ENCODE results near the gene MCTP2.
"Not testable (repeated sequence)": the region's sequence is repeated elsewhere in the genome, so short reads cannot be mapped to it uniquely, and the experiment has no call there.

Gene MCTP2

DNA sequence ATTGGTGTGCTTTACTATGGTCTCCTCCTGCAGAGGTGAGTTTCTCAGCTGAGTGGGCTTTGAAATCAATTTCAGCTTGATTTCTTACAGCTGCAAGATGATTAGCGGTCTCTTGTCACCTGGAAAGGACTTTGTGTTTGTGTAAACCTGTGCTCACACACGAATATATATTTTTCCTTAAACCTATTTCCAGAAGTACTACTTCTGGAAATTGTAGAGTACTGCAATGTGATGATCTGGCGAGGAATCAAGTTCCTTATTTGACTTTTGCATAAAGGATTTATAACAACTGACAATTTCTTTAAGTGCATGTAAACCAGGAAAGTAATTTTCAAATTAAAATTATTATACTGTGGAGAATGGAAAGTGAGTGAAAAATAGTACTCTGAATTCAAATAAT, 2.1 kb downstream of the MCTP2 start:
- no peak for FAIRE-seq

DNA sequence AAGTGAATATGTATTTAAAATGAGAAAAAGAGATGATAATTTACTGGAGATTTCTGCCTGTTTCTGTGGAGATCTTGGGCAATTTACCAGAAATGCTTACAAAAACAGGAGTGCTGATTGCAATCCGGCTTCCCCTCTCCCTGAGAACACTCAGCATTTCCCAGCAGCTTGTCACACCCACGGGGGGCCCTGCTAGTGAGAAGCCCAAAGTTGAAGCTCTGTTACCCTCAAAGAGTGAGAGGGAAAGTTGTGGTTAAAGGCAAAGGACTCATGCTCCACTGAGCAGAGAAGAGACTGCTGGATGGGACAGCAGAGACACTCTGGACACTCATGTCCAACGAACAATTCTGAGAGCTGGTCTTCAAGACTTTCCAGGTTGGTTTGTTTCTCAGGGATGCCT, 2.9 kb downstream of the MCTP2 start:
- DNase-seq (ENCODE audit: extremely low spot score, insufficient read length, low read depth) = no peak
- peak; percentile 82 for FAIRE-seq

More for the DNA sequence above, 2.1 kb downstream of the MCTP2 start:
- no peak for DNase-seq (ENCODE audit: extremely low spot score, insufficient read length, low read depth)

DNA sequence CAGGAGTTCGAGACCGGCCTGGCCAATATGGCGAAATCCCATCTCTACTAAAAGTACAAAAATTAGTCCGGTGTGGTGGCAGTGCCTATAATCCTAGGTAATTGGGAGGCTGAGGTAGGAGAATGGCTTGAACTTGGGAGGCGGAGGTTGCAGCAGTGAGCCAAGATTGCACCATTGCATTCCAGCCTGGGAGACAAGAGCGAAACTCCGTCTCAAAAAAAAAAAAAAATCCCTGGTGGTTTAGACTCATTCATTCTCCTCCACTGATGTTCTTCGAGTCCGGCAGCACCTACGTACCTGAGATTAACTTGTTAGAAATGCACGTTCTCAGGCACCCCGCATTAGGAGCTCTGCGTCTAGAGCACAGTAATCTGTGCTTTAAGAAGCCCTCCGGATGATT, 3.7 kb downstream of the MCTP2 start:
- DNase-seq (ENCODE audit: extremely low spot score, insufficient read length, low read depth) (no peak), FAIRE-seq (no peak)

DNA sequence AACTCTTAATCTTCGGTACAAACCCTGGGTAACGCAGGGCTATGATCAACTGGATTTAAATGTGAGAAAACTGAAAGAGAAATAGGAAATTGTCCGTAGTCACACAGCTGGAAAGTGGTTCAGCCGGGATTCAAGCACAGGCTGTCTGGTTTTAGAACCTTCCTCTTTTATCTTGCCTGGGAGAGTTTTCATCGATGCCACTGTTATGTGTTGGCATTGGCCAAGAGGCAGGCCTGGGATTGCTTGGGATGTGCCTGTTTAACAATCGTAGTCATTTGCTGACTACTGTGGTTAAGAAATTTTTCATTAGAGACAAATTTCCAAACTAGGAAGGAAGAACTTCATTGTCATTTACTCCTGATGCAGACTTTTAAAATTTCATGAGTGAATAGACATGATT, 4.3 kb downstream of the MCTP2 start:
- FAIRE-seq = no peak
- no peak for DNase-seq (ENCODE audit: extremely low spot score, insufficient read length, low read depth)

DNA sequence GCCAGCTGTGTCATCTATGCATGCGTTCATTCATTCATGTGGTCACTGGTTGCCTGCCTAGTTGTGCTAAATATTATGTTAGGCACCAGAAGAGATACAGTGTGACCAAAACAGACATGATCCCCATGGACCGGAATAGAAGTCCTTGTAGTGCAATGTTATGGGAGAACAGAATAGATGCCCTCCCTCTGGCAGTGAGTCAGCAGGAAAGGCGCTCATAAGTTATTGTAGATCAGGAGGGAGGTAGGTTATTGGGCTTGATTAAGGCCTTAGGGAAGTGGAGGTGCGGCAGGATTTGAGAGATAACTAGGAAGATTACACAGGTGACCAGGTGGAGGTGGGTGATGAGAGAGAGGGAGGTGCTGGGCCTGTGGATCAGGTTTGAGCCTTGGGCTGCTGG, 5.2 kb downstream of the MCTP2 start:
- FAIRE-seq (no peak), DNase-seq (ENCODE audit: extremely low spot score, insufficient read length, low read depth) (no peak)

DNA sequence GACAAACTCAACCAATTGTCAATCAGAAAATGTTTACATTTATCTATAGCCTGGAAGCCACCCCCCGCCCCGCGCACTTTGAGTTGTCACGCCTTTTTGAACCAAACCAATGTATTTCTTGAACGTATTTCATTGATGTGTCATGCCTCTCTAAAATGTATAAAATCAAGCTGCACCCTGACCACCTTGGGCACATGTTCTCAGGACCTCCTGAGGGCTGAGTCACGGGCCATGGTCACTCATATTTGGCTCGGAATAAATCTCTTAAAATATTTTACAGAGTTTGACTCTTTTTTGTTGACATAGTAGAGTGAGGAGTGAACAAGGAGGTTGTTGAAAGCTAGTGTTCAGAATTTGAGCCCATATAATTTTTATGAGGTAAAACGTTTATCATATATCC, 6.5 kb downstream of the MCTP2 start:
- FAIRE-seq = no peak
- no peak for DNase-seq (ENCODE audit: extremely low spot score, insufficient read length, low read depth)

DNA sequence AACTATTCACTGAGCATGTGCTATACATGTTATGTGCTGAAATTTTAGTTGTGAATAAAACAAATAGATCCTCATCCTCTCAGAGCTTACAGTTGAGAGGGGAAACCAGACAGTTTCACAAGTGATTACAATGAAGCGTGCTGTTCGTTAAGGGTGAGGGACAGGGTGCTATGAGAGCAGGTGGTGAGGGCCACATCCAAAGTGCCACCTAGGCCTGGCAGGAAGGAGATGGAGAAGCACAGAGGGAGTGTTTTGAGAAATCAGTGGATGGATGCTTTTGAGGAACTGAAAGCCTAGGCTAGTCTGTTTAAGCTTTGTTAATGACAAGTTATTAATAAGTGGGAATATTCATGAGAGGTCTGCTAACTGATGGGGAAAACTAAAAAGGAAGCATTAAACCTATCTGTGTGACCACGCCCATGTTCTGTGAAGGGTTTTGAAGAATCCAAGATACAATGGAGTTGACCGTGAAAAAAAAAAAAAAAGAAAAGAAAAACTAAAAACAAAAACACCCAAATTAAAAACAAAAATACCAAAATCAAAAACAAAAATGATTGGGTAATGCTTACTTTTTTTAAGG, 7.3 kb downstream of the MCTP2 start:
- FAIRE-seq = peak; percentile 87
- DNase-seq (ENCODE audit: extremely low spot score, insufficient read length, low read depth) = no peak

DNA sequence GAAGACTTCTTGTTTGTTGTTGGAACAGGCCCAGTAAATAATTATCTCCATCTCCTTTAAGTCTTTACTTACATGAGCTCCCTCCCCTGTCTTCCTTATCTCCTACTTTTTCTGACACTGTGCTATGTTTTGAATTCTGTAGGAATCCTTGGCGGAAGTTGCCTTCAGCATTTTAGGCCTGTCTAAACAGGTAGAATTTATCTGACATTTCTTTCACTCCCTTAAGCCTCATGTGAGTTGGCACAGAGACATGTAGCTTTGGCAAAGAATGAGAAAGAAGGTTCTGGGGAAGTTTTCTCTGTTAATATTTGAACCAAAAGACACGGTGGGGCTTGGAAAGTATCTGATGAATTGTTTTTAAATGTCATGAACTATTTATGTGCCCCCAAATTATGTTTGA, 8.1 kb downstream of the MCTP2 start:
- FAIRE-seq (no peak), DNase-seq (ENCODE audit: extremely low spot score, insufficient read length, low read depth) (no peak)

DNA sequence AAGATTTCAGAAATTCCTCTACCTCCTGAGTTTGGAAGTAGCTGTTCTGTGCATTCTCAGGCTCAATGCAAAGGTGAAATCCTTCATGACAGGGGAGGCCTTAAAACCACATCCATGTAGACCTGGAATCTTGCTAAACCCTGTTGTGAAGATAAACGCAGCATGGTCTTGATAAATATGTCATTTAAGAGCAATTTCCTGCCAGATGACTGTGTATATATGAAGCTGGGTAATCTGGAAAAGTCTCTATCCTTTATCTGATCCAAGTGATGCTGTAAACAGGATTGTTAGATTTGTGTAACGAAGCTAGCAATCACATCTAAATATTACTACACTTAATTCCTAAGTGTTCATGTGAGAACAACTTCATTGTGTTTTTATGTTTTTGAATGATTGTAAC, 9.1 kb downstream of the MCTP2 start:
- no peak for FAIRE-seq
- no peak for DNase-seq (ENCODE audit: extremely low spot score, insufficient read length, low read depth)

DNA sequence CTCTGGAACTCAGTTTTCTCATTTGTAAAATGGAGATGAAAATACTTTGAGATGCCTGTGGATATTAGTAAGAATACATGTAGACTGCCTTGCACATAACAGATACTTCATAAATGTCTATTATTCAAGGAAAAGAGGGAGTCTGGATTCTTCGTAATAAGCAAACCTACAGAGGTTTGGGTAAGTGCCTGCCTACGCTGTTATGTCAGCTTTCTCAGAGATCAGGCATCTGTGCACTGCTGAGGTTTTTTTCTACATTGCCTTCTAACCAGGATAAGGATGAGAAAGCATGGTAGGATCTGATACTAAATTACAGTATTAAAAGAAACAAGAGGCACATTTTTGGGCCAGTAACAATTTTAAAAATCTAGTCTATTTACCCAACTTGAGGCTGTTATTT, 10.9 kb downstream of the MCTP2 start:
- FAIRE-seq (no peak), DNase-seq (ENCODE audit: extremely low spot score, insufficient read length, low read depth) (no peak)

DNA sequence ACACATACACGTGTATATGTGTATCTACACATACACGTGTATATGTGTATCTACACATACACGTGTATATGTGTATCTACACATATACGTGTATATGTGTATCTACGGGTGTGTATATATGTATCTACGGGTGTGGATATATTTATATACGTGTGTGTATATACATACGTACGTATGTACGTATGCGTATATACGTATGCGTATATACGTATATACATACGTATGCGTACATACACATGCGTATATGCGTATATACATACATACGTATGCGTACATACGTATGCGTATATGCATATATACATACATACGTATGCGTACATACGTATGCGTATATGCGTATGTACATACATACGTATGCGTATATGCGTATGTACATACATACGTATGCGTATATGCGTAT, 11.6 kb downstream of the MCTP2 start:
- FAIRE-seq = not testable (repeated sequence)

DNA sequence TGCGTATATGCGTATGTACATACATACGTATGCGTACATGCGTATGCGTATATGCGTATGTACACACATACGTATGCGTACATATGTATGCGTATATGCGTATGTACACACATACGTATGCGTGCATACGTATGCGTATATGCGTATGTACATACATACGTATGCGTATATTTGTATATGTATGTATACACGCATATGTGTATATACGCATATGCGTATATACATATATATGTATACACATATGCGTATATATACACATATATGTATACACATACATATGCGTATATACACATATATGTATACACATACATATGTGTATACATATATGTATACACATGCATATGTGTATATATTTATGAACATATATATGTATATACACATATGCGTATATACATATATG, 12.1 kb downstream of the MCTP2 start:
- FAIRE-seq = no peak
- no peak for DNase-seq (ENCODE audit: extremely low spot score, insufficient read length, low read depth)

More for the DNA sequence above, 11.6 kb downstream of the MCTP2 start:
- DNase-seq (ENCODE audit: extremely low spot score, insufficient read length, low read depth) = not testable (repeated sequence)

DNA sequence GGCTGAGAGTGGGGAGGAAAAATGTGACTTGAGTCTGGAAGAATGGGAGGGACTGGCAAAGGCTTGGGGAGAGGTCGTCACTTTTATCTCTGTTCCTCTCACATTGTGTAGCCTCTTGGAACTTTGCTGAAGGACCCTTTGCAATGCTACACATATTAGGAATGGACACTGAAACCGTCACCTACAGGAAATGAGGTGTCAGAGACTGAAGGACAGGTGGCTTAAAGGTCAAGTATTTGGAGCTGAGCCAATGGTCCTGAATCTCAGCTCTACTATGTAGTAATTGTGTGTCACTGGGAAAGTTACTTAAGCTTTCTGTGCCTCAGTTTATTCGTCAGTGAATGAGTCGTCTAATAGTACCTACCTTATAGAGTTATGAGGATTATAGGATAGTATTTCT, 14.7 kb downstream of the MCTP2 start:
- FAIRE-seq (peak; percentile 44), DNase-seq (ENCODE audit: extremely low spot score, insufficient read length, low read depth) (no peak)

DNA sequence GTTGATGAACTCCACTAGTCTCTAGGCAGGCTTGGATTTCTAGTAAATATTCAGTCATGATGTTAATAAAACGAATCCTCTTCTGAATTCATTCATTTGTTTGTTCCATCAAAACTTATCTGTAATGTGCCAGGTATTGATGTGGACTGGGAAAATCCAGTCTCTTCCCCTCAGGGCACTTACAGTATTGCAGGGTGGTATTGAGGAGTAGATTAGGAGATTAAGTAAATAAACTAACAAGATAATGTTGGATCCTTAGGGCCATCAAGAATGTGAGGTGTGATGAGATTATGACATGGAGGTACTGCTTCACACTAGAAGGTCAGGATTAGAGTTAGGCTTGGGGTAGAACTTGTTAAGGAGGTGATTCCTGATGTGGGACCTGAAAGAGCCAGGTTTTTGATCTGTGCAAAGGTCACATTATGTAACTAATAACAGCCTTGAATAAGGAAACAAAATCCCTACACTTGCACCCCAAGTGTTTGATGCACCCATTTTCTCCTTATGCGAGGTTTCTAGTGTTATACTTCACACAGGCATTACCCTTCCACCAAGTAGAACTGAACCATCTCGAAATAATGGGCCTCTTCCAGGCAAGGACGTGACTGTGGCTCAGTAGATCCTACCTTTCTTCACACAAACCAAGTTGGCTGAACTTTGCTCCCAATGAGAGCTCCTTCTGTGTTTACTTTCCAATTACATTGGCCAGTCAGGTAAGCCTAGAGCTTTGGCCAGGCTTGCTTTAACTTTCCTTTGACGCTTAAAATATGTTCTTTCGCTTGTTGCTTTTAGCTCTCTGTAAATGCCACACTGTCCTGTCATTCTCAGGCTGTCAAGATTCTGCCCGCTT, 16.7 kb downstream of the MCTP2 start:
- DNase-seq (ENCODE audit: extremely low spot score, insufficient read length, low read depth) (no peak), FAIRE-seq (no peak)

DNA sequence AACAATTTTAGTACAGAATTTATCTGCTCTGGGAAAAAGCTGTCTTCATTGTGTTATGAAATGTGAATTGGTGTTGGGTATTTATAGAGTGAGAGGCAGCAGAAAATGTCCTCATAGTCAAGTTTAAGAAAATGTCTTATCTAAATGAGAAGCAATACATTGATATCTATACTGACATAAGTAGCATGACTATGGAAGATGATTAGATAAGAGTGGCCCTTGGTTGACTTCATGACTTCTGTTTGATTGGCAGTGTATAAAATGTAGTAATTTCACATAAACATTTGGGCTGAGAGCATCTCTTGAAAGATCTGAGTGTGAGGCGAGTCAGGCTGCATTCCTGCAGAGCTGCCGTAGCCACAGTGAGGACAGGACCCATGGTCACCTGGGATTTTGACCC, 19.4 kb downstream of the MCTP2 start:
- no peak for DNase-seq (ENCODE audit: extremely low spot score, insufficient read length, low read depth)

DNA sequence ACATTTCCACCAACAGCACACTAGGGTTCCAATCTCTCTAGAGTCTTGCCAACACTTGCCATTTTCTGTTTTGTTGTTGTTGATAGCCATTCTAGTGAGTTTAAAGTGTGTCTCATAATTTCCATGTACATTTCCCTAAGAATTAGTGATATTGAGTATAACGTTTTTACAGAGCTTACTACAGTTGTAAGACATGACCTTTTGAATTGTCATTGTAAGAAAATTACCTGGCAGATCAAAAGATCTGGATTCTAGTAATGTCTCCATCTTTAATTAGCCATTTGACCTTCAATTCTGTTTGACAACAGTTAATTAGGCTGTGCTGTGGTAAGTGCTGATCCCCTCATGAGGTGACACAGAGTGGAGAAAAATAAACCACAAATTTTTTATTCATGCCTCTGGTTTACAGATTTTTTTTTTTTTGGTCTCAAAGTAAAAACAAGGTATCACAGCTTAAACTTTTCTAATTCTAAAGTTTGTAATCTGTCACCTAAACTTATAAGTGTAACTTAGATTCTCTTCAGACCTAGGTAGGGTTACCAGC, 20.9 kb downstream of the MCTP2 start:
- FAIRE-seq (peak; percentile 55), DNase-seq (ENCODE audit: extremely low spot score, insufficient read length, low read depth) (no peak)

More for the DNA sequence above, 19.4 kb downstream of the MCTP2 start:
- no peak for FAIRE-seq

DNA sequence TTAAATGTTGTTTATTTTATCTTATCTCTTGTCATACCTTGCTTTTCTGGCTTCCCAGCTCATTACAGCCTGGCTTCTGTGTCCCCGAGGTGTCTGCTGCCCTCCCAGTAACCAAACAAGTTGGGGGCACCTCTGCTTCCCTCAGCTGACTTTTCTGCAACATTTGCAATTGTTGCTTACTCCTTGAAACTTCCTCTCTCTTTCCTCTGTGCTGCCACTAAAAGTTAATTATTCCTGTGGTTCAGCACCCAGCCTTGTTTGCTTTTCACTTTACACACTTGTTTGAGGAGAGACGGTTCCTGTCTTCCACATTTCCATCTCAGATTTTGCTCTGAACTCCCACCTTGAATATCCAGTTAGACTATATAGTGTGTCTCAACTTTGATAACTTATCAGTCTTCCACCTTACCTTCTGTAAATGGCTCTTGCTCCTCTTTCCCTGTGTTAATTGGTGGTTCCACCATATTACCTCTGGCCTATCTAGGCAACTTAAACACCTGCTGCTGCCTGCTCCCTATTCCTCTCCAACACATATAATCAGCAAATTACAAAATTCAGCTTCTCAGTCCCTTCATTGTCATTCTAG, 21.6 kb downstream of the MCTP2 start:
- no peak for FAIRE-seq
- DNase-seq (ENCODE audit: extremely low spot score, insufficient read length, low read depth) = no peak

DNA sequence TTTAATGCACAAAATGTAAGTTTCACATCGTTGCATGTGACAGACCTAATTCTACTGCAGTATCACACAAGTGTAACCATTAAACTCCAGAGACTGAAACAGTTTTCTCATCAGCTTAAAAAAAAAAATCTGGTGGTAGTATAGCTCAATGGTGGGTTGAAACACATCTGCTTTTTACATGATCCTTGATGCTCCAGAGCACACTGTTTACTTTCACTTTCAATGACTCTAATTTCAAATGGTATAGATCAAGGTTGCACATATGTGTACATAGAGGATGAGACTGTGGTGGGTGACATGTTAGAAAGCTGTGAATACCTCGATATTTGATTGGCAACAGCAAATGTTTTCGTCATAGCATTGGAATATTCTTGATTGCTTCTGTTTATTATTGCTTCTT, 22.4 kb downstream of the MCTP2 start:
- DNase-seq (ENCODE audit: extremely low spot score, insufficient read length, low read depth) (no peak), FAIRE-seq (peak; percentile 78)

DNA sequence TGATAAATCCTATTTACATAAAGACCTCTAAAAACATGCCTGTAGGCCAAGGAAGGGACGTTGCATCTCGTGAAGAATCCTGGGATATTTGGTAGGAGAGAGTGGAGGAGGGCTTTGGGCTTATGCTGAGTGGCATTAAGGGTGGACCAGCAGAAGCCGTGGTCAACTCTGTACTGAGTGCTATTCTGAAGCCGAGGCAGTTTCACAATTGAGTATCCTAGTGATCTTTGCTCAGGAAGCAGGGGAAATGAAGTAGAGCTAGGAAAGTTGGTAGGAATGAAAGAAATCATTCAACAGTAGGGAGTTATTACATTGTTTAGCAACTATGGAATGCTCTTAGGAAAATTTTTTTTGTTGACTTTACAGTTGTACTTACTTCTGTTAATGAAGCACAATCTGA, 24.2 kb downstream of the MCTP2 start:
- FAIRE-seq (peak; percentile 55), DNase-seq (ENCODE audit: extremely low spot score, insufficient read length, low read depth) (no peak)

DNA sequence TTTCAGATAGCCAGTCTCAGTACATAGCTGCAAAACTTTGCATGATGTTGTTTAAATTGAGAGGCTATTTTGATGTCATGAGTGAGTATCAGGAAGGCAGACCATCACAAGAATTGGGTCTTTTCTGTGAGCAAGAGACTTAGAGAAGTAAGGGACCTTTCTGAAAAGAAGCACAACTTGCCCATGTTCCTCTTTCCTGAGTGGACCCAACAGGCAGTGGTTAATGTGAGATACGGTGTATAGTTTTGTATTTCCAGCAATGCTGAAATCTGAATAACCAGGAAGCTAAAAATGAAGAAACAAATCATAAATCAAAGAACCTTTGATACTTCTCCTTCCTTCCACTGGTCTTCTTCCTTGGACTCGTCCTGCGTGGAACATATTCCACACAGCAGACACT, 25.1 kb downstream of the MCTP2 start:
- no peak for FAIRE-seq
- no peak for DNase-seq (ENCODE audit: extremely low spot score, insufficient read length, low read depth)

DNA sequence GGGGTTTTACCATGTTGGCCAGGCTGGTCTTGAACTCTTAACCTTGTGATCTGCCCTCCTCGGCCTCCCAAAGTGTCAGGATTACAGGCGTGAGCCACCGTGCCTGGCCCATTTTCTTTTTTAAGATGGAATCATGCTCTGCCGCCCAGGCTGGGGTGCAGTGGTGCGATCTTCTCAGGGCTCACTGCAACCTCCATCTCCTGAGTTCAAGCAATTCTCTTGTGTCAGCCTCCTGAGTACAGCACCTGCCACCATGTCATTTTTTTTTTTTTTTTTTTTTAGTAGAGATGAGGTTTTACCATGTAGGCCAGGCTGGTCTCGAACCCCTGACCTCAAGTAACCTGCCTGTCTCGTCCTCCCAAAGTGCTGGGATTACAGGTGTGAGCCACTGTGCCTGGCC, 26.4 kb downstream of the MCTP2 start:
- not testable (repeated sequence) for DNase-seq (ENCODE audit: extremely low spot score, insufficient read length, low read depth); FAIRE-seq
